ENCODE measurements around the gene KLHDC4.

GRCh38 chr16:87704754-87705353 lies 60.9 kb downstream of the KLHDC4 start:
- TF ChIP-seq CTCF (IDR thresholded peaks at IDR 0.05; ENCODE audit: insufficient read depth, low read length, poor library complexity, severe bottlenecking) (no peak), EZH2phosphoT487 (conservative IDR thresholded peaks at IDR 0.05; ENCODE audit: low read length) (no peak)

All from SU-DHL-6 (cell line).